Body of pancreas (tissue), 4 donors: ENCODE results near the gene STPG1. TPM values are rescaled to one million over a fixed set of nuclear protein-coding genes. Genes with fewer than 3 reads are reported as not detected.

ENCODE experiments used
- ATAC-seq: fragments of 150-250 bp; one replicate; pipeline ENCODE4 v1.9.1; 2016
- DNase-seq, 4 donors: peaks; one replicate each; pipeline ENCODE4 v3.0.0-alpha.2; 2019
- H3K27ac ChIP-seq, 4 donors: fragments of 200-600 bp; sonication (generic); 1 replicate in 3 of 4; 2 replicates in 1 of 4; pipeline versions ENCODE4 v1.5.1 to v1.6.1; 2016 to 2019; ENCODE audit warnings: mild to moderate bottlenecking in 1 of 4, mixed read lengths in 1 of 4, moderate library complexity in 1 of 4
- H3K27me3 ChIP-seq, 2 donors: fragments of 200-600 bp; sonication (generic); one replicate each; pipeline ENCODE4 v1.6.0; 2016; ENCODE audit warnings: mild to moderate bottlenecking in 1 of 2
- H3K36me3 ChIP-seq, 2 donors: fragments of 200-600 bp; sonication (generic); replicated peaks in 1 of 2; 2 replicates each; pipeline ENCODE4 v1.5.1; 2016; ENCODE audit warnings: low read depth in 2 of 2; ENCODE audit not compliant: insufficient read depth in 1 of 2
- H3K4me1 ChIP-seq: fragments of 200-600 bp; sonication (generic); one replicate; pipeline ENCODE4 v1.6.0; 2016
- H3K4me3 ChIP-seq, 2 donors: fragments of 200-600 bp; sonication (generic); 1 replicate in 1 of 2; 2 replicates in 1 of 2; pipeline ENCODE4 v1.5.1; 2016 to 2019
- H3K9me3 ChIP-seq, 3 donors: fragments of 200-600 bp; sonication (generic); 1 replicate in 2 of 3; 2 replicates in 1 of 3; pipeline ENCODE4 v1.5.1; 2016
- POLR2A ChIP-seq, 3 donors: fragments of 450-650 bp; IDR thresholded peaks; one replicate each; pipeline ENCODE4 v1.6.1; 2016; ENCODE audit warnings: antibody characterized with exemption in 3 of 3, mild to moderate bottlenecking in 2 of 3
- WGBS, 2 donors: methylation state at CpG; one replicate each; pipeline ENCODE4 v1.1.5; 2017; 5-methylcytosine and 5-hydroxymethylcytosine counted together
- intact Hi-C: fragments of 100-400 bp; cut with DNase I; formaldehyde crosslinking; loops from one replicate; pipeline ENCODE4 v1.15.1; 2023
- total RNA-seq, 2 donors: library from RNA; depleted of rRNA; stranded (reverse); fragments of >200 nt; gene quantifications; one replicate each; pipeline ENCODE4 v1.1.0, GENCODE V29; 2016
- TF ChIP-seq, protein P1 (sequence below), 7 experiments: fragments of 450-650 bp in 4 of 7; fragments of 200-600 bp in 3 of 7; sonication (generic) in 3 of 7; IDR thresholded peaks; one replicate each; pipeline ENCODE4 v1.5.1; 2016 to 2019; ENCODE audit warnings: antibody characterized with exemption in 7 of 7

Gene STPG1
- total RNA-seq, 2 donors from 2014 or later: 1.6 to 2.6 TPM

DNA sequence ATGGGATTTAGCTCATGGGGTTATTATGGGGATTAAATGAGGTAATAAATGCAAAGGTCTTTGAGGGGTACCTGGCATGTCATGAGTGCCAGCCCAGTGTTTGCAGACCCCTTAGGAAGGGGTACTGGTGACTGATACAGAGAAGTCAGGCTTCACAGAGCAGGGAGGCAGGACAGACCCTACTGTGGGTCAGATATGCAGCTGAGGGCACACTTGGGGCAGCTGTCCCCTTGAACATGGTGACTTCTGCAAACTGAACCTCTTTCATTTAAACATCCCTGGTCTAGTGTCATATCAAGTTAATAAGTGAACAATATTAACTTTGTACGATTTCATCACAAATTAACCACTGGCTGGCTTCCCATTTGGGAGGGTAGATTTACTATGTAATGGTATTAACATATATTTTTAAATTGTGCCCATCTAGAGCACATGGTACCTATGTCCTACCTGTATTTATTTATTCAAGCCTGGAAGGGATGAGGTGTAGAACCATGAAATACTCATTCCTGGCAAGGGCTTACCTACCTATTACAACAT is 25.9 kb downstream of the STPG1 start:
- ATAC-seq (no peak), DNase-seq (no peak)
- Histone ChIP-seq H3K27ac (no peak overlapping the region), H3K27me3 (no peaks in the 10 kb centered on the region), H3K9me3 (no peaks in the 10 kb centered on the region), H3K4me1 (peaks cover 17% of the 10 kb centered on the region), H3K36me3 (no peaks in the 10 kb centered on the region), H3K4me3 (no peak overlapping the region)
- 8 to 32% methylated on average over 1 of the region's 1 CpG for WGBS, 2 donors
- TF ChIP-seq, protein P1, sequence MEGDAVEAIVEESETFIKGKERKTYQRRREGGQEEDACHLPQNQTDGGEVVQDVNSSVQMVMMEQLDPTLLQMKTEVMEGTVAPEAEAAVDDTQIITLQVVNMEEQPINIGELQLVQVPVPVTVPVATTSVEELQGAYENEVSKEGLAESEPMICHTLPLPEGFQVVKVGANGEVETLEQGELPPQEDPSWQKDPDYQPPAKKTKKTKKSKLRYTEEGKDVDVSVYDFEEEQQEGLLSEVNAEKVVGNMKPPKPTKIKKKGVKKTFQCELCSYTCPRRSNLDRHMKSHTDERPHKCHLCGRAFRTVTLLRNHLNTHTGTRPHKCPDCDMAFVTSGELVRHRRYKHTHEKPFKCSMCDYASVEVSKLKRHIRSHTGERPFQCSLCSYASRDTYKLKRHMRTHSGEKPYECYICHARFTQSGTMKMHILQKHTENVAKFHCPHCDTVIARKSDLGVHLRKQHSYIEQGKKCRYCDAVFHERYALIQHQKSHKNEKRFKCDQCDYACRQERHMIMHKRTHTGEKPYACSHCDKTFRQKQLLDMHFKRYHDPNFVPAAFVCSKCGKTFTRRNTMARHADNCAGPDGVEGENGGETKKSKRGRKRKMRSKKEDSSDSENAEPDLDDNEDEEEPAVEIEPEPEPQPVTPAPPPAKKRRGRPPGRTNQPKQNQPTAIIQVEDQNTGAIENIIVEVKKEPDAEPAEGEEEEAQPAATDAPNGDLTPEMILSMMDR (IDR thresholded peaks at IDR 0.05): no peak
- no peak for TF ChIP-seq POLR2A (IDR thresholded peaks at IDR 0.05)
- intact Hi-C loops: loop anchor here (5.0 to 10.0 kb wide), 2 partner anchors 185 to 313 kb away; no protein-coding TSS in a partner anchor

DNA sequence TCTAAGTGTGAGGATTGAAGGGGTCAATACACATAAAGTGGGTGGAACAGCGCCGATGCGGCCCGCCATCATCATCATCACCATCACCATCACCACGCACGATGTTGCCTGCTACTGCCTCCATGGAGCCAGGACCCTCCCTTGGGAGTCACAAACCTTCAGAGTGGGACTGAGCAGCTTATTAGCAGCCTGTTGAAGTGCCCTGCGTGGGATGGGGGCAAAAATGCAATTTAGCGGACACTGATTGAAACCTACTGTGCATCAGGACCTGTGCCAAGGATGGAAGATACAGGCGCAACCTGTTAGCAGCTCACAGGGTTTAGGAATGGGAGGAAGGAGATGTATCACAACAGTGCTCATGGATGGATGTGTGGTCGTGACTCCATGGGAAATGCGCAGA is 26.7 kb downstream of the STPG1 start:
- Histone ChIP-seq H3K27me3 (no peaks in the 10 kb centered on the region), H3K27ac (no peak overlapping the region), H3K4me3 (no peak overlapping the region), H3K4me1 (peaks cover 11% of the 10 kb centered on the region), H3K36me3 (no peaks in the 10 kb centered on the region), H3K9me3 (no peaks in the 10 kb centered on the region)
- ATAC-seq: no peak
- 91% methylated on average over 10 of the region's 11 CpGs for WGBS, 2 donors
- TF ChIP-seq, protein P1 (IDR thresholded peaks at IDR 0.05): no peak
- TF ChIP-seq POLR2A (IDR thresholded peaks at IDR 0.05): no peak
- no peak for DNase-seq
- intact Hi-C loops: loop anchor here (5.0 to 10.0 kb wide), 2 partner anchors 185 to 312 kb away; no protein-coding TSS in a partner anchor

DNA sequence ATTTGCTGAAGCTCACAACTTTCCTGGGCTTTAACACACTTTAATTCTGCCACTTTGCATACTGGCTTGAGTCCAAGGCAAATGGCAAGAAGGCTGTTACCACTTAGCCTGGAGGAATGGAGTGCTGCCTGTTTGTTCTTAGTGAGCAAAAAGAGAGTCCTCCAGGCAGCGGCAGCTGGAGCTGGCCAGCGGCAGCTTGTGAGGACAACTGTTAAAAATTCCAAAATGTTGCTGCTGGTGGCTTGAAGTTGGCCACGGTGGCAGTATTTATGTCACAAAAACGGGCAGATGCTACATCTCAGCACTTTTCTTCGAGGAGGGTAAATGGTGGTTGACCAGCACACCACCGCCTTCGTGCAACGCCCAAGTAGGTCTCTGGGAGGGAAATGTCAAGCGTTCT is 27.3 kb downstream of the STPG1 start:
- intact Hi-C loops: loop anchor here (5.0 to 10.0 kb wide), 2 partner anchors 184 to 311 kb away; no protein-coding TSS in a partner anchor
- no peak overlapping the region for H3K4me3 ChIP-seq
- H3K27ac ChIP-seq: no peak overlapping the region
- H3K4me1 ChIP-seq: peaks cover 8% of the 10 kb centered on the region
- H3K9me3 ChIP-seq: no peaks in the 10 kb centered on the region
- WGBS, 2 donors: 86 to 91% methylated on average over 9 of the region's 9 CpGs
- DNase-seq: no peak
- no peaks in the 10 kb centered on the region for H3K36me3 ChIP-seq
- H3K27me3 ChIP-seq: no peaks in the 10 kb centered on the region
- no peak for ATAC-seq
- TF ChIP-seq POLR2A (IDR thresholded peaks at IDR 0.05): no peak
- TF ChIP-seq, protein P1 (IDR thresholded peaks at IDR 0.05): no peak

DNA sequence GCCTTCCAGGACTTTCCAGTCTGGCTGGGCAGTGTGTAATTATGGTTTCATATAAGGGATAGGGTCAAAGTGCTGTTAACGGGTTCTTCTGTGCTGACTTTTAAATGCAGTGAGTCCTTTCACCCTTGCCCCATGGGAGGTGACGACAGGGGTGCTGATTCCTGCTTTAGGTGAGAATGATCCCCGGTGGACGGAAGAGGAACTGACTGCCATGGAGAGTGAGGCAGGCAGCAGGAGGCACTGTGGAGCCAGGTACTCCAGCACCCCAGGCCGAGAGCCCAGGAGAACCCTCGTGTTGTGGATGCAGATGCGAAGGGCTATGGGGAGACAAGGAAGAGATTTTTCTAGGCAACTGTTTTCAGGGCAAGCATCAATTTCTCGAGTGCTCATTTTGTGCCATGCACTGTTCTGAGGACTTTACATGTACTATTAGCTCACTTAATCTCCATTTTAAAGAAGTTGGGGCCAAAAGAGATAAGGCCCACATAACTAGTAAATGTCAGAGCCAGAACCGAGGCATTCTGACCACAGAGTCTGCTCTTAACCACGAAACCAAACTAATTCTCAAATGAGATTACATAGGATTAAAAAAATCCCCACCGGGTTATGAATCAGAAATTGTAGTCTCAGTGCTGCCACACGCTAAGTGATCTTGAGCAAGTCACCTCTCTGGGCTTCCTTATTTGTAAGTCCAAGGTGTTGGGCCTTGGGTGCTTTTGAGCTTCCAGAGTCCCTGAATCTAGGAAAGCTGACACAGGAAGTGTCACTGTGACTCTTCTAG is 28.2 kb downstream of the STPG1 start:
- TF ChIP-seq POLR2A (IDR thresholded peaks at IDR 0.05): no peak
- TF ChIP-seq, protein P1 (IDR thresholded peaks at IDR 0.05): peak in 5 of 7 experiments; percentile 6 to 39 (median 32)
- WGBS, 2 donors: 83 to 85% methylated on average over 11 to 12 of the region's 12 CpGs
- Histone ChIP-seq H3K9me3 (no peaks in the 10 kb centered on the region), H3K4me1 (peaks cover 5% of the 10 kb centered on the region), H3K4me3 (no peak overlapping the region), H3K27ac (no peak overlapping the region), H3K27me3 (no peaks in the 10 kb centered on the region), H3K36me3 (no peaks in the 10 kb centered on the region)
- no peak for ATAC-seq
- DNase-seq: no peak
- intact Hi-C loops: loop anchor here (5.0 to 10.0 kb wide), 2 partner anchors 183 to 311 kb away; no protein-coding TSS in a partner anchor
